Sigmoid colon (tissue), 4 donors: ENCODE results near the gene SLC13A1.

Source experiments
- CTCF ChIP-seq, 4 experiments: fragments of 450-650 bp in 3 of 4; fragments of 200-600 bp in 1 of 4; IDR thresholded peaks; one replicate each; pipeline ENCODE4 v1.5.1; 2016 to 2019; ENCODE audit warnings: antibody characterized with exemption in 4 of 4, mild to moderate bottlenecking in 3 of 4, moderate library complexity in 2 of 4
- EP300 ChIP-seq, 4 donors: sonication (generic); formaldehyde crosslinking; IDR thresholded peaks; one replicate each; pipeline ENCODE4 v1.6.1; 2017; ENCODE audit warnings: antibody characterized with exemption in 4 of 4
- POLR2AphosphoS5 ChIP-seq, 4 donors: sonication (generic); formaldehyde crosslinking; IDR thresholded peaks; one replicate each; pipeline ENCODE4 v1.6.1; 2017; ENCODE audit warnings: antibody characterized with exemption in 4 of 4

GRCh38 chr7:123216825-123217224 lies 17.1 kb upstream of the SLC13A1 start:
- TF ChIP-seq CTCF (IDR thresholded peaks at IDR 0.05) (no peak), POLR2AphosphoS5 (IDR thresholded peaks at IDR 0.05) (no peak), EP300 (IDR thresholded peaks at IDR 0.05) (no peak)
